SKM-1 (cell line): ENCODE measurements around the gene TMEM52.

ENCODE experiments used
- DNase-seq: peaks from one replicate; lab custom pipeline; 2025; ENCODE audit not compliant: unreplicated experiment; lab: John Stamatoyannopoulos, UW

The TMEM52 gene

DNA sequence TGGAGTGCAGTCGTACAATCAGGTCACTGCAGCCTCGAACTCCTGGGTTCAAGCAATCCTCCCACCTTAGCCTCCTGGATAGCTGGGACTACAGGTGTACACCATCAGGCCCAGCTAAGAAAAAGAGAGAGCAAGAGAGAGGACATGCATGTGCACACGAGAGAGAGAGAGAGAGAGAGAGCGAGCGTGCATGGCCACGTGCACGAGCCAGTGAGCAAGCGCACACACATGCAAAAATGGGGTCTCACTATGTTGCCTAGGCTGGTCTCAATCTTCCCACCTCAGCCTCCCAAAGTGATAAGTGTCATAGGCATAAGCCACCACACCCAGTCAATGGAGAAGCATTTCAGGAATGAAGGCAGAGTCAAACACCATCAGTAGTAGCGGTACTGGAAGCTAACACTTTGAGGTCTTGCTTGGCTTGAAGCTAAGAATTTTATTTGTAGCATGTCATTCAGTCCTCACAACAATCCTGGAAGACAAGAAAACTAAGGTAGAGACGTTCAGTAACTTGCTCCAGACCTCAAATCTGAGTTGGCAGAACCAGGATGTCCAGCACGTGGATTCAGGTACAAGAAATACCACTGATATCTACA lies 42.6 kb downstream of the TMEM52 start:
- DNase-seq = no peak

- DNase-seq = no peak
Observed at GRCh38 chr1:1875932-1876331, 43.1 kb downstream of the TMEM52 start.

DNA sequence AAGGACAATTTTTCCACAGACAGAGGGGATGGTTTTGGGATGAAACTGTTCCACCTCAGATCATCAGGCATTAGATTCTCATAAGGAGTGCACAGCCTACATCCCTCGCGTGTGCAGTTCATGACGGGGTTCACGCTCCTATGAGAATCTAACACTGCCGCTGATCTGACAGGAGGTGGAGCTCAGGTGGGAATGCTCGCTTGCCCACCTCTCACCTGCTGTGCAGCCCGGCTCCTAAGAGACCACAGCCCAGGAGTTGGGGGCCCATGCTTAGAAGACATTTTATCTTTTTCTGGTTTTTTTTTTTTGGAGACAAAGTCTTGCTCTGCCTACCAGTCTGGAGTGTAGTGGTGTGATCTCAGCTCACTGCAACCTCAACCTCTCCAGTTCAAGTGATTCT lies 44.2 kb downstream of the TMEM52 start:
- DNase-seq = no peak

DNA sequence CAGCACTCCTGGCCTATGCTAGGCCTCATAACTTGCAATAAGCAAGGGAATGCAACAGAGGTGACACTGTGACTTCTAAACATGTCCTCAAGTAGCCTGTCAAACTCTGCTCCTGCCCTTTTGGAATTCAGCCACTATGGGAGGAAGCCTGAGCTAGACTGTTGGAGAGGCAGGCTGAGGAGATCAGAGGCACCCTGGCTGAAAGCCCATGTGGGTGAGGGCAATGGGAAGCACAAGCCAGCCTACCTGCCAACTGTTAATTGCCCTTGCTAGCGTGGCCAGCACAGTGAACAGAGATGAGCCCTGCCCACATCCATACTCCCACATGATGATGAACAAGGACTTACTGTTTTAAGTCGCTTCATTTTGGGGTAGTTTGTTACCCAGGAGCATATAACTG lies 45.9 kb downstream of the TMEM52 start:
- no peak for DNase-seq

DNA sequence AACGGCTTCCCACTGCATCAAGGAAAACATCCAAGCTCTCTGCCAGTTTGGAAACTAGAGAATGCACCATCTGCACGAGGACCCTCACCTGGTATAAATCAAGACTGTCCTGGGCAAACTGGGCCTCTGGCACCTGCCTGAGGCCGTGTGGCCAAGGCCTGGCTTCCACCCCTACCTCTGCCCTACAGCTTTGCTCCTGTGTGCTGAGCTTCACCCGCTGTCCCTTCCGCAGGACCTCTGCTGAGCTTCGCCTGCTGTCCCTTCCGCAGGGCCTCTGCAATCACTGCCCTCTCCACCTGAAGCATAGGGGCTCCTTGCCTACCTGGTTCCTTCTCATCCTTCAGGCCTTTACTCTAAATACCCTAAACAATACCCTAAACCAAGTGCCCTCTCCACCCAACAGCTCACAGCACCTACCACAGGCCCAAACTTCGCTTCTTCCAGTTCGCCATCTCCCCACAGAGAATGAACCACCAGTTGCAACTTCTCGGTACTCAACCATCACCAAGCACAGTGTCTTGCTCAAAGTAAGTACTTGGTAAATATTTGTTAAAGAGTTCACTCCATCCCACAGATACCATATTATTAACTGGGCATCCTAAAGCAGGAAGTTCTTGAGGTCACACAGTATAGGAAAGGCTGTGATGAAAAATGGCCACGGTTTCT lies 46.6 kb downstream of the TMEM52 start:
- DNase-seq = no peak

GRCh38 chr1:1869469-1869868 lies 49.6 kb downstream of the TMEM52 start:
- no peak for DNase-seq
